Transverse colon (tissue), 4 donors: ENCODE measurements around the gene MPIG6B. TPM values are rescaled to one million over a fixed set of nuclear protein-coding genes. Genes with fewer than 3 reads are reported as not detected.

Source experiments
- DNase-seq: peaks from one replicate; pipeline ENCODE4 v3.0.0-alpha.2; 2019
- H3K27ac ChIP-seq, 4 donors: fragments of 200-600 bp; sonication (generic); 2 replicates each; pipeline ENCODE4 v1.5.1; 2016 to 2018; ENCODE audit warnings: inconsistent platforms in 4 of 4
- H3K27me3 ChIP-seq: fragments of 200-600 bp; sonication (generic); 2 replicates; pipeline ENCODE4 v1.5.1; 2017; ENCODE audit warnings: inconsistent platforms
- H3K36me3 ChIP-seq, 4 donors: fragments of 200-600 bp; sonication (generic); 2 replicates each; pipeline ENCODE4 v1.5.1; 2017 to 2019; ENCODE audit warnings: inconsistent platforms in 4 of 4
- H3K4me1 ChIP-seq, 4 donors: fragments of 200-600 bp; sonication (generic); 2 replicates each; pipeline ENCODE4 v1.5.1; 2017 to 2020; ENCODE audit warnings: inconsistent platforms in 4 of 4
- H3K4me3 ChIP-seq, 4 donors: fragments of 200-600 bp; sonication (generic); 1 replicate in 1 of 4; 2 replicates in 3 of 4; pipeline versions ENCODE4 v1.5.1 to v1.6.1; 2017 to 2019; ENCODE audit warnings: inconsistent platforms in 4 of 4
- H3K9me3 ChIP-seq, 2 donors: fragments of 200-600 bp; sonication (generic); 2 replicates each; pipeline ENCODE4 v1.5.1; 2017 to 2019; ENCODE audit warnings: inconsistent platforms in 2 of 2
- EP300 ChIP-seq: sonication (generic); formaldehyde crosslinking; IDR thresholded peaks from one replicate; pipeline ENCODE4 v1.6.1; 2017; ENCODE audit warnings: antibody characterized with exemption, low read depth
- POLR2A ChIP-seq: fragments of 450-650 bp; IDR thresholded peaks from one replicate; pipeline ENCODE4 v1.6.1; 2016; ENCODE audit warnings: antibody characterized with exemption, mild to moderate bottlenecking, moderate library complexity
- POLR2AphosphoS5 ChIP-seq, 3 donors: sonication (generic); formaldehyde crosslinking; IDR thresholded peaks; one replicate each; pipeline ENCODE4 v1.6.1; 2016; ENCODE audit warnings: antibody characterized with exemption in 3 of 3
- WGBS, 2 donors: methylation state at CpG; one replicate each; pipeline ENCODE4 v1.1.5; 2018; ENCODE audit warnings: low coverage in 1 of 2; 5-methylcytosine and 5-hydroxymethylcytosine counted together
- in situ Hi-C, 4 donors: fragments of 200-750 bp; cut with MboI; loops; one replicate each; pipeline versions ENCODE4 v1.15.0 to v1.15.1; 2017; ENCODE audit warnings: low sequenced_read_pairs in 3 of 4, low pct_ligation_motif_present in 1 of 4, low pct_unique_long_range_greater_than_20kb in 1 of 4
- intact Hi-C: fragments of 100-400 bp; cut with DNase I; formaldehyde crosslinking; loops from one replicate; pipeline ENCODE4 v1.15.1; 2023; ENCODE audit warnings: low total_unique reads
- total RNA-seq, 4 donors: library from RNA; depleted of rRNA; stranded (reverse); fragments of >200 nt; gene quantifications; one replicate each; pipeline ENCODE4 v1.1.0, GENCODE V29; 2016
- TF ChIP-seq, protein P1 (sequence below), 5 experiments: fragments of 200-600 bp in 3 of 5; fragments of 450-650 bp in 2 of 5; sonication (generic) in 3 of 5; IDR thresholded peaks; 1 replicate in 2 of 5; 2 replicates in 3 of 5; pipeline ENCODE4 v1.5.1; 2016 to 2017; ENCODE audit warnings: antibody characterized with exemption in 5 of 5, inconsistent platforms in 3 of 5, mild to moderate bottlenecking in 2 of 5, moderate library complexity in 1 of 5

The MPIG6B gene
- total RNA-seq, 4 donors from 2014 or later, result 0.16 TPM; not detected in 3

DNA sequence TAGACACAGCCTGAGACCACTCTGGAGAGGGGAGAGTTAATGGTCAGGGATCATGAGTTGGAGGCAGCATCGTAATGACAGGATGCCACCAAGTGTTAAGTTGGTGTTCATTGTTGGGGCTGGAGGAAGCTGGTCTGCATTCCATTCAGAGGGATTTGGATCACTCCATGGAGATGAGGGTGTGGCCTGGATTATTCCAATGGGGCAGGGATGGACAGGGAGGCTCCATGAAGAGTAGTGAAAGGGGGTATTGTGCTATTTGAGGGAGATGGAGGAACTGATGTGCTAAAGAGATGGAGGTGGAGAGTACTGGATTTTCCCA is 40.4 kb downstream of the MPIG6B start:
- intact Hi-C loops (no loop called here), in situ Hi-C loops (loop anchor here in 1 of 4 donors (10.0 kb wide), 1 partner anchor 79 kb away; the partner anchor contains the start of gene LY6G5C)
- Histone ChIP-seq H3K27me3 (no peaks in the 10 kb centered on the region), H3K36me3 (no peaks in the 10 kb centered on the region), H3K4me3 (no peak overlapping the region), H3K27ac (no peak overlapping the region), H3K9me3 (no peaks in the 10 kb centered on the region), H3K4me1 (peaks cover 0 to 10% (median 0%) of the 10 kb centered on the region in 4 donors)
- TF ChIP-seq POLR2A (no peak), EP300 (no peak), POLR2AphosphoS5 (IDR thresholded peaks at IDR 0.05) (no peak)
- TF ChIP-seq, protein P1, sequence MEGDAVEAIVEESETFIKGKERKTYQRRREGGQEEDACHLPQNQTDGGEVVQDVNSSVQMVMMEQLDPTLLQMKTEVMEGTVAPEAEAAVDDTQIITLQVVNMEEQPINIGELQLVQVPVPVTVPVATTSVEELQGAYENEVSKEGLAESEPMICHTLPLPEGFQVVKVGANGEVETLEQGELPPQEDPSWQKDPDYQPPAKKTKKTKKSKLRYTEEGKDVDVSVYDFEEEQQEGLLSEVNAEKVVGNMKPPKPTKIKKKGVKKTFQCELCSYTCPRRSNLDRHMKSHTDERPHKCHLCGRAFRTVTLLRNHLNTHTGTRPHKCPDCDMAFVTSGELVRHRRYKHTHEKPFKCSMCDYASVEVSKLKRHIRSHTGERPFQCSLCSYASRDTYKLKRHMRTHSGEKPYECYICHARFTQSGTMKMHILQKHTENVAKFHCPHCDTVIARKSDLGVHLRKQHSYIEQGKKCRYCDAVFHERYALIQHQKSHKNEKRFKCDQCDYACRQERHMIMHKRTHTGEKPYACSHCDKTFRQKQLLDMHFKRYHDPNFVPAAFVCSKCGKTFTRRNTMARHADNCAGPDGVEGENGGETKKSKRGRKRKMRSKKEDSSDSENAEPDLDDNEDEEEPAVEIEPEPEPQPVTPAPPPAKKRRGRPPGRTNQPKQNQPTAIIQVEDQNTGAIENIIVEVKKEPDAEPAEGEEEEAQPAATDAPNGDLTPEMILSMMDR (IDR thresholded peaks at IDR 0.05), result no peak
- no peak for DNase-seq
- 17 to 24% methylated on average over 1 of the region's 1 CpG for whole genome bisulfite sequencing, 2 donors

DNA sequence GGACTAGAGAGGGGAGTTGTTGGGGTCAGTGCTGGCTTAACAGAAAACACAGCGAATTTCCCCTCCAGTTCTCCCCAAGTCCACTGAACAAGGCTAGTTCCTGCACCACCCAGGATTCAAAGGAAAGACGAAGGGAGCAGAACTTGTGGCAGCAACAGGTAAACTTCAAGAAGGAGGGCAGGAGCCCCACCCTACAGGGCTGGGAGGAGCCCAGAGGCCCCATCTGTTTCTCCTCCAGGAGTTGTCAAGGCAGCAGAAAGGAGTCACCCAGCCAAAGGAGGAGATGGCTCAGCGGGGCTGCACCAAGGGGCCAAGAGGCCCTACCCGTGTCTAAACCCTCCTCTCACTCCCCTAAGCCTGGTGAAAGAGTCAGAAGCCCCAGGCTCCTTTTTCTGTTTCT is 41.0 kb downstream of the MPIG6B start:
- Histone ChIP-seq H3K4me1 (peaks cover 0 to 10% (median 0%) of the 10 kb centered on the region in 4 donors), H3K9me3 (no peaks in the 10 kb centered on the region), H3K27me3 (no peaks in the 10 kb centered on the region), H3K27ac (no peak overlapping the region), H3K36me3 (no peaks in the 10 kb centered on the region), H3K4me3 (no peak overlapping the region)
- WGBS, 2 donors, result 60 to 75% methylated on average over 1 to 4 of the region's 4 CpGs
- intact Hi-C loops (no loop called here), in situ Hi-C loops (loop anchor here in 1 of 4 donors (10.0 kb wide), 1 partner anchor 79 kb away; the partner anchor contains the start of gene LY6G5C)
- no peak for DNase-seq
- no peak for TF ChIP-seq POLR2AphosphoS5 (IDR thresholded peaks at IDR 0.05)
- no peak for TF ChIP-seq POLR2A
- TF ChIP-seq EP300, result no peak
- TF ChIP-seq, protein P1 (IDR thresholded peaks at IDR 0.05), result no peak

DNA sequence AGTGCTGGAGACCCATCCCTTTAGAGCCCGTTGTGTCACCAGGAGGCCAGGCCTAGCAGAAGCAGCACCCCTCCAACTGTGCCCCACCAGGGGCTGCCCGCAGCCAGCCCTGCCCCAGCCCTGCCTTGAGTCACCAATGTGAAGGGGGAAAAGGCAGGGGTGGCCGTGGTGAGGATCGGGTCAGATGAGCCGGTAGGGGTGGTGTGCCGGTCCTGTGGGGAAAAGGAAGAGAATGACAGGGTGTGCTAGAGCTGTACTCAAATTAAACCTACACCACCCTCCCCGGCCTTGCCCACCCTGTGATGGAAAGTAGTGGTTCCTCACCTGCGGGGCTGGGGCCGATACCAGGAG is 42.4 kb downstream of the MPIG6B start:
- Histone ChIP-seq H3K36me3 (no peaks in the 10 kb centered on the region), H3K4me1 (peaks cover 0 to 15% (median 6%) of the 10 kb centered on the region in 4 donors), H3K27me3 (no peaks in the 10 kb centered on the region), H3K4me3 (no peak overlapping the region), H3K27ac (no peak overlapping the region), H3K9me3 (no peaks in the 10 kb centered on the region)
- DNase-seq, result no peak
- WGBS, 2 donors, result 85 to 86% methylated on average over 5 to 9 of the region's 9 CpGs
- in situ Hi-C loops (loop anchor here in 2 of 4 donors (5.0 to 10.0 kb wide), 2 partner anchors 78 to 81 kb away; partner anchors contain the start of gene LY6G5C (in 1 of the 2)), intact Hi-C loops (no loop called here)
- no peak for TF ChIP-seq POLR2AphosphoS5 (IDR thresholded peaks at IDR 0.05)
- TF ChIP-seq EP300, result no peak
- TF ChIP-seq, protein P1 (IDR thresholded peaks at IDR 0.05), result no peak
- no peak for TF ChIP-seq POLR2A

DNA sequence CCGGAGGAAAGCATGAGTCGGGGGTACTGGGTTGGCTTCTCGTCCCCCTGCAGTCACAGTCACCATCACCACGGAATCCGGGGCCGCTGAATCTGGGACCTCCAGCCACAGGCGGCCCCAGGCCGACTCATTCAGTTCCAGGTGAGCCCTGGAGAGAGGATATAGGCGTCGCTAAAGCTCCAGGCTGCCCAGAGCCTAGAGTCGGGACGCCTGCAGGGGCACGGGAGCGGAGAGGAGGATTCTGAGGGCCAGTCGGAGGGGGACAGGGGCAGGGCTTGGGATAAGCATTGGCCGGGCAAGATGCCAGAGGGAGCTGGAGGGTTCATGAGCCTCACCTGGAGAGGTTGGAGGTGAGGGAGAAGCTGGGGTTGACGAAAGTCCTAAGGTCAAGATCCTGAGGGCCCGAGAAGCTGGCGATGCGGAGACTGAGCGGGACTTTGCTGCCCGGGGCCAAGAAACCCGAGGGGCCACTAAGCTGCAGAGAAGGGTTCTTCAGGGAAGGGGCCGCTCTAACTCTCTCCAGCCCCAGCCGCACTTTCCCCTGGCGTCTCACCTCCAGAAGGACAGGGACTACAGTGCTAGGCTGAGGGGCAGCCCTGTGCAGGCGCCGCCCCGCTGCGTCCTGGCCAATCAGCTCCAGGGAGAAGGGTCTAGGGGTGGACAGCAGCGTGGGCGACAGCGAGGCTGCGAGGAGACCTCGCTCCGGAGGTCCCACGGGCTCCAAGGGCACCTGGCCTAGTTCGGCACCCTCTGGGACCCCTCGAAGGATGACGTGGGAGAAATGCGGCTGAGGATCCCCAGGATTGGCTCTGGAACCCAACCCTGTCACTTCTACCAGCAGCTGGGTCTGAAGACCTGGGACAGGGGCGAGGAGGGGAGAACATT is 43.0 kb downstream of the MPIG6B start:
- H3K27ac ChIP-seq, result no peak overlapping the region
- no peaks in the 10 kb centered on the region for H3K27me3 ChIP-seq
- in situ Hi-C loops (loop anchor here in 2 of 4 donors (5.0 to 10.0 kb wide), 2 partner anchors 79 to 81 kb away; partner anchors contain the start of gene LY6G5C (in 1 of the 2)), intact Hi-C loops (no loop called here)
- H3K9me3 ChIP-seq, result no peaks in the 10 kb centered on the region
- DNase-seq, result no peak
- H3K36me3 ChIP-seq, result no peaks in the 10 kb centered on the region
- 52 to 67% methylated on average over 11 to 42 of the region's 42 CpGs for WGBS, 2 donors
- peak overlapping the region in 2 of 4 donors; percentile 6 to 19 for H3K4me3 ChIP-seq
- no peak for TF ChIP-seq POLR2AphosphoS5 (IDR thresholded peaks at IDR 0.05)
- H3K4me1 ChIP-seq, result peaks cover 0 to 15% (median 8%) of the 10 kb centered on the region in 4 donors
